ENCODE measurements around the gene CNTN5. TPM values are rescaled to one million over a fixed set of nuclear protein-coding genes. Genes with fewer than 3 reads are reported as not detected.

The CNTN5 gene
- total RNA-seq, 4 donors from 2014 or later: 0.16 TPM; not detected in 3

GRCh38 chr11:99589771-99590170 is 569.0 kb downstream of the CNTN5 start:
- intact Hi-C loops (cut with DNase I; ENCODE audit: low total_unique reads) (no loop called here), in situ Hi-C loops (cut with MboI; ENCODE audit: low sequenced_read_pairs in 4 of 4) (no loop called here)
- H3K27ac ChIP-seq: no peak overlapping the region
- no peaks in the 10 kb centered on the region for H3K9me3 ChIP-seq
- H3K4me3 ChIP-seq: no peak overlapping the region
- no peaks in the 10 kb centered on the region for H3K36me3 ChIP-seq
- DNase-seq: no peak
- no peaks in the 10 kb centered on the region for H3K4me1 ChIP-seq
- no peaks in the 10 kb centered on the region for H3K27me3 ChIP-seq
- TF ChIP-seq CTCF (IDR thresholded peaks at IDR 0.05 in 4 of 5, conservative IDR thresholded peaks at IDR 0.05 in 1 of 5): no peak
- TF ChIP-seq POLR2A (IDR thresholded peaks at IDR 0.05): no peak
- no peak for ATAC-seq

GRCh38 chr11:99592266-99592665 is 571.5 kb downstream of the CNTN5 start:
- Histone ChIP-seq H3K9me3 (no peaks in the 10 kb centered on the region), H3K27me3 (no peaks in the 10 kb centered on the region), H3K4me3 (no peak overlapping the region), H3K27ac (no peak overlapping the region), H3K36me3 (no peaks in the 10 kb centered on the region), H3K4me1 (no peaks in the 10 kb centered on the region)
- intact Hi-C loops (cut with DNase I; ENCODE audit: low total_unique reads) (no loop called here), in situ Hi-C loops (cut with MboI; ENCODE audit: low sequenced_read_pairs in 4 of 4) (no loop called here)
- DNase-seq (no peak), ATAC-seq (no peak)
- TF ChIP-seq CTCF (IDR thresholded peaks at IDR 0.05 in 4 of 5, conservative IDR thresholded peaks at IDR 0.05 in 1 of 5) (no peak), POLR2A (IDR thresholded peaks at IDR 0.05) (no peak)

- intact Hi-C loops (cut with DNase I; ENCODE audit: low total_unique reads): no loop called here
- Histone ChIP-seq H3K27me3 (no peaks in the 10 kb centered on the region), H3K9me3 (no peaks in the 10 kb centered on the region), H3K4me3 (no peak overlapping the region), H3K36me3 (no peaks in the 10 kb centered on the region), H3K4me1 (no peaks in the 10 kb centered on the region), H3K27ac (no peak overlapping the region)
- TF ChIP-seq CTCF (IDR thresholded peaks at IDR 0.05 in 4 of 5, conservative IDR thresholded peaks at IDR 0.05 in 1 of 5): no peak
- no peak for TF ChIP-seq POLR2A (IDR thresholded peaks at IDR 0.05)
- ATAC-seq (no peak), DNase-seq (no peak)
- in situ Hi-C loops (cut with MboI; ENCODE audit: low sequenced_read_pairs in 4 of 4): no loop called here
Measured at GRCh38 chr11:99593197-99593596, 572.4 kb downstream of the CNTN5 start.

- H3K27me3 ChIP-seq: no peaks in the 10 kb centered on the region
- H3K4me3 ChIP-seq: no peak overlapping the region
- no peaks in the 10 kb centered on the region for H3K9me3 ChIP-seq
- ATAC-seq (no peak), DNase-seq (no peak)
- intact Hi-C loops (cut with DNase I; ENCODE audit: low total_unique reads) (no loop called here), in situ Hi-C loops (cut with MboI; ENCODE audit: low sequenced_read_pairs in 4 of 4) (no loop called here)
- TF ChIP-seq CTCF (IDR thresholded peaks at IDR 0.05 in 4 of 5, conservative IDR thresholded peaks at IDR 0.05 in 1 of 5) (no peak), POLR2A (IDR thresholded peaks at IDR 0.05) (no peak)
- no peaks in the 10 kb centered on the region for H3K4me1 ChIP-seq
- no peaks in the 10 kb centered on the region for H3K36me3 ChIP-seq
- no peak overlapping the region for H3K27ac ChIP-seq
Measured at GRCh38 chr11:99601179-99601578, 580.4 kb downstream of the CNTN5 start.

- H3K36me3 ChIP-seq: no peaks in the 10 kb centered on the region
- intact Hi-C loops (cut with DNase I; ENCODE audit: low total_unique reads): no loop called here
- H3K4me3 ChIP-seq: no peak overlapping the region
- no peaks in the 10 kb centered on the region for H3K4me1 ChIP-seq
- in situ Hi-C loops (cut with MboI; ENCODE audit: low sequenced_read_pairs in 4 of 4): no loop called here
- no peak overlapping the region for H3K27ac ChIP-seq
- no peaks in the 10 kb centered on the region for H3K27me3 ChIP-seq
- no peak for TF ChIP-seq POLR2A (IDR thresholded peaks at IDR 0.05)
- no peak for TF ChIP-seq CTCF (IDR thresholded peaks at IDR 0.05 in 4 of 5, conservative IDR thresholded peaks at IDR 0.05 in 1 of 5)
- ATAC-seq (no peak), DNase-seq (no peak)
- no peaks in the 10 kb centered on the region for H3K9me3 ChIP-seq
Measured at GRCh38 chr11:99614352-99614751, 593.6 kb downstream of the CNTN5 start.

Data from gastrocnemius medialis (tissue), 4 donors.